HG03045 (cell line): Measurements from ENCODE around the gene MRPS18A.

Source experiments
- ATAC-seq: cut with Tn5 transposase; IDR thresholded peaks from one replicate; pipeline ENCODE4 v1.9.1; 2021; ENCODE audit warnings: mild to moderate bottlenecking, moderate library complexity; ENCODE audit not compliant: unreplicated experiment

MRPS18A gene

DNA sequence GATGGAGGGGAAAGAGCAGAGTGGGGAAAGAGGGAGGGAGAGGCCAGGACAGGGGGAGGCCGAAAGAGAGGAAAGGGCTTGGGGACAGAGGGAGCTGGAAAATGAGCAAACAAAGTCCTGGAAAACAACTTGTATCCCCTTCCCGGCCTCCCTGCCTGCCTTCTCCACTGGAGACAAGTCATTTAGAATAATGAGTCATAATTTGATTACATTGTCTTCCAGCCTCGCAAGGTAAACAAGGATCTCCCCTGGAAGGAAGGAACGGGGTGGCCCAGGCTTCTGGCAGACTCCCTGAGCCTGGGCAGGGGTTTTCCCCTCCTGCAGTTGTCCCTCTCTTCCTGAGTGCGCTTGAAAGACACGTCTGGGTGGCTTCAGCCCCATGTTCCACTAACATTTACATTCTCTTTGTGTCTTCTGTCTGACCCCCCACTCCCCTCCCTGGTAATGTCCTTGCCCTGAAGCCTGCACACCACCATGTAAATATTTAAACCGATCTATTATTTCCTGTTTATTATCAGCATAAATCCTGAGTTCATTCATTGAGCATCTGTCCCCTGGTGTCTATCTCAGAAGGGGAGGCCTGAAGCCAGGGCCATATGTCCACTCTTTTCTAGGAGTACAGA lies 12.1 kb upstream of the MRPS18A start:
- no peak for ATAC-seq

DNA sequence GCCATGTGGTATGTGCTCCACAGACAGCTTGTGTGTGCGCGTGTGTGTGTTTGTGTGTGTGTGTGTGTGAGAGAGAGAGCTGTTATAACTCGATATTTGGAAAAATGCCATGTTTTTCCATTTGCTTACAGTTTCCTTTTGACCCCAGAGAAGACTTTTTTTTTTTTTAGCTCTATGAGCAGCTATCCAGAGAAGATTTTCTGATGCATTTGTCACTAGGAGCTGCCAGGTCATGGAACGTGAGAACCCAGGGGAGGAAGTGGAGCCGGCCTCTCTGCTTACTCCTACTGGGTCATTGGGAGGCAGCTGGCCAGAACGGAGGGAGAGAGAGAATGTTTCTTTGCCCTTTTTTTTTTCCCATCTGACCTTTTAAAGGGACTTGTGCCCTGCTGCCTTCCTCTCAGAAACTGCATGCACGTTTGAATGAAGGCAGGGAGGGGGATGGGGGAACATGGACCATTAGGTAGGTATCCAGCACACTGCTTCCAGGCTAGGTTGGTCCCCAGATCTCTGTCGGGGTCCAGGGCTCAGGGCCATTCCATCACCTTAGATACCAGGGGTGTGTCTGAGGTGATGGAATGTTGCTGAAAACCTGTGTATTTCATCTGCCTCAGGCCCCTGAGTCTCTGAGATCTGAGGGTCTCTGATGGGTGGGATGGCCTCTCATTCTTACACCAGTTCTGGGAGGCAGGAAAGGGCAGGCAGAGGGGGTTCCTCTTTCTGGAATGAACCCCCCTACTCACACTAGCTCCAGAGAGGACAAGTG lies 11.2 kb upstream of the MRPS18A start:
- ATAC-seq = no peak

- ATAC-seq = no peak
These were observed 9.8 kb upstream of the MRPS18A start for GRCh38 chr6:43697421-43697820.

DNA sequence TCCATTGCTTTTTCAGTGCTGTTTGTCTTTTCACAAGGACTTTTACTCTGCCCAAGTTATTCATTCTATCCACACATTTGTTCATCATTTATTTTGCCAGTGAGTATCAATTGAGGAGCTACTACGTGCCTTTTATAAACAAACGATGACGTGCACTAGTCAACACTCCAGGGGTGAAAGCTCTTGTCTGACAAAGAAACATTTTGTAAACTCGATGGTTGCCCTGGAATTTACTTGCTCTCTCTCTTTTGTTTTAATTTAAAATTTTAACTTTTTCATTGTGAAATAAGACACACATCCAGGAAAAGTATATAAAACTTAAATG lies 8.3 kb upstream of the MRPS18A start:
- ATAC-seq = no peak

DNA sequence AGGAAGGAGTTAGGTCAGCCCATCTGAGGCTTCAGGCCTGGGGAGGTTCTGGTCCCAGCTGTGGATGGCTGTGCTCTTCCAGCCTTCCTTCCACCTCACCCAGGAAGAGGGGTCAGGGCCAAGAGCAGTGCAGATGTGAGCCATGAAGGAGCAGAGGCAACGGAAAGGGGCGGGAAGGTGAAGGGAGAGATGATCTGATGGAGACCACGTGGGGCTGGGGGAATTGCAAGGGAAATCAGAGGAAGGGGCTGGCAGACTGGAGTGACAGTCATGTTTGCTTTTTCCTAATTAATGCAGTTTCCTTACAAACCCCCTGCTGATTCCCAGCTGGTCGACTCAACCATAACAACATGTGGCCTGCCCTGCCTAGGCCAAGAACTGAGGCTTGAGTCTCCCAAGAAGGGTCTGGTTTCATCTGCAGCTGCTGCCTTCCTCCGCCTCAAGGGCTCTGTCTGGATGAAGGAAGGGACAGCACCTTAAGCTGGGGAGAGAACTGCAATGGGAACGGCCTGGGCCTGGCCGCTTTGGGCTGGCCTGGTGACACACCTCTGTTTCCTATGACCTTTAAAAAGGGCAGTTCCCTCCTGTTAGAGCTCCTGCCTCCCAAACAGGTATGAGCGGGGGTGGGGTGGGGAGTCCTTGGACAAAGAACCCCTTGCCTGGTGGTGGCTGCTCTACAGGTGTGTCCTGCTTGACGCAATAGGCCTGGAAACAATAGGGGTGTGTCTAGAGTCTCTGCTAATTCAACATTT lies 7.8 kb upstream of the MRPS18A start:
- no peak for ATAC-seq

DNA sequence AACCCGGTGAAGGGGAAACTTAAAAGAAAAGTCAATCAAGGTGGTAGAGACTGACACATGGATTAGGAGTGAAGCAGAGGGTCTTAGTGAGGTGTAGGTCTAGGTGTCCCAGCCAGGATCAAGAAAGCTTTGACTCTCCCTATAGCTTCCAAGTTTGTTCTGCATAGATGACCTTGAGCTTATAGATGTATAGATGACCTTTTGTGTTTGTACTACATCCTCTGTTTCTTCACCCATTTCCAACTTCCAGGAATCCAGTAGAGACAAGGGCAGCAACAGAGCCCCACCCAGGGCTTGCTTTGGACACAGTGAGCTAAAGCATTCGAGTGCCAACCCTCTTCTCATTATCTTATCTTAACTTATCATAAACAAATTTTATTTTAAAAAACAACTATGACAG lies 1.8 kb upstream of the MRPS18A start:
- ATAC-seq = no peak

- no peak for ATAC-seq
These were observed 533 bp downstream of the MRPS18A start for GRCh38 chr6:43687079-43687436.

GRCh38 chr6:43683708-43684455 lies 3.7 kb downstream of the MRPS18A start:
- ATAC-seq = no peak

GRCh38 chr6:43682724-43683429 lies 4.7 kb downstream of the MRPS18A start:
- no peak for ATAC-seq

GRCh38 chr6:43681303-43681702 lies 6.3 kb downstream of the MRPS18A start:
- ATAC-seq = no peak

DNA sequence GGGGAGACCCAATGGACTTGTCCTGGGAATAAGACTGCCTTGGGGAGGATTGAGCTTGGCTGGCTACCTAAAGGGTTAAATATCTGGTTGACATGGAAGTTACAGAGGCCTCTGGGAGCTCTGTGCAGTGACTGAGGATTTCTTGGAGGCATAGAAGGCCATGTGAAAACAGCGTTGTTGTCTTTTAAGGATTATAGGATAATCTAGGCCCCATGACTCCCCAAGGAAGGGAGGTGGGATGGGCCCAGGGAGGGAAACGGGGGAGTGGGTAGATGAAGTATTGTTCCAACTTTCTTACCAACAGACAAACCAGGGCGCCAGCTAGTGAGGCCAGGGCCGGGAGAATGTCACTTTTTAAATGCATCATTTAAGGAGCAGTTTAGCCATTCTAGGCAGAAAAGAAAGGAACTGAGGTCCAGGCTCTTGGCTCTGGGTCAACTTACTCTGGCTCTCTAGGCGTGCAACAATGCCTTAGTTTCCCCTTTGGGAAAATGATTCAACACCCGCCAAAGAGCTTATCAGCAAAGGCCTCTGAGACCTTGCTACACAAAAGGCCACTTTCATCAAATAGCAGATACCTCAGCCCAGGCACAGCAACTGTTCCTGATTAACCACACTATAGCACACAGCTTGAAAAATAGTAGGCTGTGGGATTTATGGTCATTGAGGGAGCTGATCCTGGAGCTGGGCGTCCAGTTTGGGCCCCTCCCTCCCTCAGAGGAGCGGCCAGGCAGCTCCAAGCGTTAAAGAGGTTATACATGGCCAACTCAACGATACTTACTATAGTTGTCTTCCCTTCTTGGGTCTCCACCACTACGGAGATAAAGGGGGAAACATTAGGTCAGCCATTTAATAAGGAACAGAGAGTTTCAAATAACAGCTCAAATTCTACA lies 7.0 kb downstream of the MRPS18A start:
- ATAC-seq = no peak

DNA sequence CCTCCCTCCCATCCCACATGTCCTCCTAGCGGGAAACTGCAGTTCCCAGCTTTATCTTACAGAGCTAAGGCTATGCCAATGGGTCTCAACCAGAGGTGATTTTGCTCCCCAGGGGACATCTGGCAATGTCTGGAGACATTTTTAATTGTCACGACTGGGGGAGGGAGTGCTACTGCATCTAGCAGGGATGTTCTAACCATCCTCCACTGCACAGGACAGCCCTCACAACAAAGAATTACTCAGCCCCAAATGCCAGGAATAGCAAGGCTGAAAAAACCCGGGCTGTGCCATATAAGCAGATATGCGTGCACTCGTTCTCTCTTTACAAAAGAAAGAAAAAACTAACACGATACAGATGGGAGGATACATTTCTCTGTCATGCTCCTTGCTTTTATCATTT lies 8.5 kb downstream of the MRPS18A start:
- no peak for ATAC-seq

GRCh38 chr6:43678341-43678740 lies 9.2 kb downstream of the MRPS18A start:
- ATAC-seq = no peak

DNA sequence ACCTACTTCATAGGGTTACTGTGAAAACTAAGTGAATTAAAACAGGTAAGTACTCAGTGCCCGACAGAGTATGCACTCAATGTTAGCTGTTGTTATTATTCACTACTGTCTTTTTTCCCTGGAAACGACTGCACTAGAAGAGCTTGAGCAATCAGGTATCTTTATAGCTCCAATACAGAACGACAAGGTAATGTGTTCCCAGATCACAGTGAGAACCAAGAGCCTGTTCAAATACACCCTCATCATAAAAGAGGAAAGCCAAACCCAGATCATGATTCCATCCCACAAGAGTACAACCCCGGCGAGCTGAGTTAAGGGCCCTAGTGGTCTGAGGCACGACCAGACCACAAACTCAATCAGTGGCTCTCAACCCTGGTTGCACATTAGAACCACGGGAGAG lies 9.8 kb downstream of the MRPS18A start:
- ATAC-seq = no peak

GRCh38 chr6:43676962-43677606 lies 10.5 kb downstream of the MRPS18A start:
- ATAC-seq = no peak

GRCh38 chr6:43674921-43675320 lies 12.7 kb downstream of the MRPS18A start:
- ATAC-seq = no peak

- no peak for ATAC-seq
These were observed 13.3 kb downstream of the MRPS18A start for GRCh38 chr6:43674291-43674690.

DNA sequence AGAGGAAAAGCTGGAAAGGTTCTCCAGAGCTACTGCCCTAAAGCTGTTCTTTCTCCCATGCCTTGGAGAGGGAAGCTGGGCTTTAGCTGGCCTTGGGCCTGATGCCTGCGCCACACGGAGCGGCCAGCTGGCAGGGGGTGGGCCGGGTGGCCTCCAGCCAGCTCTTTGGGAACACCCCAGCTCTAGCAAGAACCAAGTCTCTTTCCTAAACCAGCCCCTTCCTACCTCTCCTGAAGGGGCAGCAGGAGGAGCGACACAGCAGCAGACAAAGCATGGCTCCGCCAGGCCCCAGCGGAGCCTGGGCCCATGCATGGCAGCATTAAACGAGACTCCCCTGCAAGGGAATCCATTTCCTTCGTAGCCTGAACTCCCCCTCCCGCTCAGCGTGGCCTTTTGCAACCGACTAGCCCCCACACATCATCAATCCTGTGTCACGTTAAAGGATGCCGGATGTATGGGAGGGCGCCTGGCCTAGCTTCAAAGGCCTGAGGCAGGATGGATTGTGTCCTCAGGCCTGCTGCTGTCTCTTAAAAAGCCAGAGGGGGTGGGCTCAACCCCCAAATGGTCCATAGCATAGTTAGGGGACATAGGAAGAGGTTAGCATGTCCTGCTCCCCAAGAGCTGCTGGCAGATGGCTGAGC lies 14.0 kb downstream of the MRPS18A start:
- ATAC-seq = no peak
